OCI-LY7 (cell line): ENCODE results near the gene RGS17. TPM values are rescaled to one million over a fixed set of nuclear protein-coding genes. Genes with fewer than 3 reads are reported as not detected.
"Not testable (repeated sequence)": the region's sequence is repeated elsewhere in the genome, so short reads cannot be mapped to it uniquely, and the experiment has no call there.

Source experiments
- BruUV-seq: library from RNA; stranded (reverse); fragments of 400-500 nt; replicated peaks from 2 replicates; lab custom pipeline; 2021; lab: Mats Ljungman, UMichigan
- CTCF ChIA-PET: fragments of 300-600 bp; sonication (Branson Sonifier 250); formaldehyde crosslinking; loops from one replicate; lab custom pipeline; 2022; ENCODE audit warnings: antibody characterized with exemption; ENCODE audit not compliant: unreplicated experiment; lab: Charles Lee
- POLR2A ChIA-PET: fragments of 300-600 bp; sonication (Branson Sonifier 250); formaldehyde crosslinking; loops from one replicate; lab custom pipeline; 2022; ENCODE audit warnings: antibody characterized with exemption; lab: Charles Lee
- DNase-seq: peaks from one replicate; pipeline ENCODE4 v3.0.0-alpha.2; 2015; ENCODE audit warnings: low spot score
- H2AFZ ChIP-seq: fragments of 200-600 bp; sonication (generic), shearing (Covaris generic); 2 replicates; pipeline ENCODE4 v1.6.1; 2014; ENCODE audit warnings: mild to moderate bottlenecking, antibody characterized with exemption, low read length, moderate library complexity
- H3K27ac ChIP-seq: fragments of 200-600 bp; sonication (generic); 2 replicates; pipeline ENCODE4 v1.5.1; 2014; ENCODE audit warnings: mixed run types, low read depth, mild to moderate bottlenecking, moderate library complexity, low read length, inconsistent platforms; ENCODE audit not compliant: poor library complexity, severe bottlenecking
- H3K36me3 ChIP-seq: fragments of 200-600 bp; sonication (generic); 2 replicates; pipeline ENCODE4 v1.6.1; 2014; ENCODE audit warnings: mild to moderate bottlenecking, antibody characterized with exemption, low read length, moderate library complexity, mixed read lengths; ENCODE audit not compliant: insufficient read depth
- H3K4me1 ChIP-seq: fragments of 200-600 bp; sonication (generic); 2 replicates; pipeline ENCODE4 v1.5.1; 2014; ENCODE audit warnings: mild to moderate bottlenecking, low read length; ENCODE audit not compliant: insufficient read depth, poor library complexity, severe bottlenecking
- H3K4me2 ChIP-seq: fragments of 200-600 bp; sonication (generic); 2 replicates; pipeline ENCODE4 v1.6.1; 2014; ENCODE audit warnings: mild to moderate bottlenecking, low read length
- H3K4me3 ChIP-seq: fragments of 200-600 bp; sonication (generic); 2 replicates; pipeline ENCODE4 v1.5.1; 2014; ENCODE audit warnings: mild to moderate bottlenecking, low read depth, low read length; ENCODE audit not compliant: poor library complexity, severe bottlenecking
- H3K79me2 ChIP-seq: fragments of 200-600 bp; sonication (generic); 2 replicates; pipeline ENCODE4 v1.6.1; 2016; ENCODE audit warnings: low read depth, mild to moderate bottlenecking, low read length, moderate library complexity, mixed read lengths; ENCODE audit not compliant: insufficient read depth
- H3K9me2 ChIP-seq: fragments of 200-600 bp; sonication (generic); 2 replicates; pipeline ENCODE4 v1.6.1; 2016; ENCODE audit warnings: mild to moderate bottlenecking, low read length, mixed read lengths; ENCODE audit not compliant: insufficient read depth
- H3K9me3 ChIP-seq: fragments of 200-600 bp; sonication (generic); 2 replicates; pipeline ENCODE4 v1.6.1; 2014; ENCODE audit warnings: mild to moderate bottlenecking, mixed run types, low read length, mixed read lengths
- H4K20me1 ChIP-seq: fragments of 200-600 bp; sonication (generic); 2 replicates; pipeline ENCODE4 v1.6.1; 2014; ENCODE audit warnings: mild to moderate bottlenecking, antibody characterized with exemption, low read length, moderate library complexity, mixed read lengths; ENCODE audit not compliant: insufficient read depth
- EZH2phosphoT487 ChIP-seq: fragments of 200-600 bp; sonication (generic); IDR thresholded peaks from 2 replicates; pipeline ENCODE4 v1.6.1; 2018; ENCODE audit warnings: low read depth, borderline replicate concordance, mild to moderate bottlenecking, mixed run types, antibody characterized with exemption, low read length, moderate library complexity, mixed read lengths
- intact Hi-C: fragments of 100-400 bp; cut with micrococcal nuclease; formaldehyde crosslinking; loops from one replicate; pipeline ENCODE4 v1.10.0; 2022; ENCODE audit not compliant: unreplicated experiment
- total RNA-seq, 2 experiments: library from RNA; depleted of rRNA in 1 of 2; stranded (reverse); fragments of >200 nt in 1 of 2; shearing (Covaris generic) in 1 of 2; gene quantifications; 2 replicates each; pipeline ENCODE4 v1.2.3, GENCODE V29; 2014 to 2022
- TF ChIP-seq, protein P1 (sequence below): fragments of 200-600 bp; sonication (generic); conservative IDR thresholded peaks from 2 replicates; pipeline ENCODE4 v1.5.1; 2014; ENCODE audit warnings: mild to moderate bottlenecking, antibody characterized with exemption, low read length, moderate library complexity, mixed read lengths

RGS17 gene
- total RNA-seq, 2 experiments from 2014 or later: not detected

GRCh38 chr6:152969688-152970418 lies 161.2 kb downstream of the RGS17 start:
- intact Hi-C loops: no loop called here
- POLR2A ChIA-PET: interaction anchor here (0.6 to 1.9 kb wide), 3 partner anchors 8 to 33 kb away, joined by 4 to 5 read pairs (median 4); no protein-coding TSS in a partner anchor
- peaks cover 58% of the 10 kb centered on the region for H3K36me3 ChIP-seq

DNA sequence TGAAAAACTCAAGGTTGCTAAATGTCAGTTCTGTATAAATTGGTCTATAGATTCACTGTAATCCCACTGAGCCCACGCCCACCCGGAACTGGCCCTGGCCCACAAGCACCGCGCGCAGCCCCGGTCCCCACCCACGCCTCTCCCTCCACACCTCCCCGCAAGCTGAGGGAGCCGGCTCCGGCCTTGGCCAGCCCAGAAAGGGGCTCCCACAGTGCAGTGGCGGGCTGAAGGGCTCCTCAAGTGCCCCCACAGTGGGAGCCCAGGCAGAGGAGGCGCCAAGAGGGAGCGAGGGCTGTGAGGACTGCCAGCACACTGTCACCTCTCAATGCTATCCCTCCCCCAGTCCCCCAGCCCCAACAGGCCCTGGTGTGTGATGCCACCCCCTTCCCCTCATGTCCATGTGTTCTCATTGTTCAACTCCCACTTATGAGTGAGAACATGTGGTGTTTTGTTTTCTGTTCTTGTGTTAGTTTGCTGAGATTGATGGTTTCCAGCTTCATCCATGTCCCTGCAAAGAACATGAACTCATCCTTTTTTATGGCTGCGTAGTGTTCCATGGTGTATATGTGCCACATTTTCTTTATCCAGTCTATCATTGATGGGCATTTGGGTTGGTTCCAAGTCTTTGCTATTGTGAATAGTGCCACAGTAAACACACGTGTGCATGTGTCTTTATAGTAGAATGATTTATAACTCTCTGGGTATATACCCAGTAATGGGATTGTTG lies 164.8 kb downstream of the RGS17 start:
- peaks cover 12% of the 10 kb centered on the region; the same call in 1 of the 2 replicates for H3K79me2 ChIP-seq
- H3K4me1 ChIP-seq, H3K9me2 ChIP-seq, H3K4me3 ChIP-seq, BruUV-seq, H3K9me3 ChIP-seq, H3K4me2 ChIP-seq, H4K20me1 ChIP-seq, H2AFZ ChIP-seq, H3K27ac ChIP-seq, CTCF ChIA-PET, intact Hi-C loops, DNase-seq: not testable (repeated sequence)
- peaks cover 23% of the 10 kb centered on the region for H3K36me3 ChIP-seq
- POLR2A ChIA-PET: interaction anchor here (0.8 kb wide), 1 partner anchor 12 kb away, joined by 3 read pairs; no protein-coding TSS in a partner anchor

More at GRCh38 chr6:152969688-152970418, 161.2 kb downstream of the RGS17 start:
- H3K79me2 ChIP-seq: peaks cover 47% of the 10 kb centered on the region
- H4K20me1 ChIP-seq: peaks cover 25% of the 10 kb centered on the region
- H3K9me3 ChIP-seq: no peaks in the 10 kb centered on the region
- peaks cover 18% of the 10 kb centered on the region for H3K4me1 ChIP-seq
- no peak for DNase-seq
- no TSS peak for BruUV-seq
- H3K4me2 ChIP-seq: no peak overlapping the region
- no peak overlapping the region for H3K27ac ChIP-seq
- no peaks in the 10 kb centered on the region for H3K9me2 ChIP-seq
- H2AFZ ChIP-seq: no peak overlapping the region
- CTCF ChIA-PET: interaction anchor here (1.0 kb wide), 1 partner anchor 15 kb away, joined by 3 read pairs; no protein-coding TSS in a partner anchor
- TF ChIP-seq, protein P1, sequence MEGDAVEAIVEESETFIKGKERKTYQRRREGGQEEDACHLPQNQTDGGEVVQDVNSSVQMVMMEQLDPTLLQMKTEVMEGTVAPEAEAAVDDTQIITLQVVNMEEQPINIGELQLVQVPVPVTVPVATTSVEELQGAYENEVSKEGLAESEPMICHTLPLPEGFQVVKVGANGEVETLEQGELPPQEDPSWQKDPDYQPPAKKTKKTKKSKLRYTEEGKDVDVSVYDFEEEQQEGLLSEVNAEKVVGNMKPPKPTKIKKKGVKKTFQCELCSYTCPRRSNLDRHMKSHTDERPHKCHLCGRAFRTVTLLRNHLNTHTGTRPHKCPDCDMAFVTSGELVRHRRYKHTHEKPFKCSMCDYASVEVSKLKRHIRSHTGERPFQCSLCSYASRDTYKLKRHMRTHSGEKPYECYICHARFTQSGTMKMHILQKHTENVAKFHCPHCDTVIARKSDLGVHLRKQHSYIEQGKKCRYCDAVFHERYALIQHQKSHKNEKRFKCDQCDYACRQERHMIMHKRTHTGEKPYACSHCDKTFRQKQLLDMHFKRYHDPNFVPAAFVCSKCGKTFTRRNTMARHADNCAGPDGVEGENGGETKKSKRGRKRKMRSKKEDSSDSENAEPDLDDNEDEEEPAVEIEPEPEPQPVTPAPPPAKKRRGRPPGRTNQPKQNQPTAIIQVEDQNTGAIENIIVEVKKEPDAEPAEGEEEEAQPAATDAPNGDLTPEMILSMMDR: no peak
- no peak for TF ChIP-seq EZH2phosphoT487
- H3K4me3 ChIP-seq: no peak overlapping the region

- H3K4me2 ChIP-seq: no peak overlapping the region
- DNase-seq: no peak
- intact Hi-C loops: no loop called here
- H3K4me3 ChIP-seq: no peak overlapping the region
- no peaks in the 10 kb centered on the region for H3K9me3 ChIP-seq
- ChIA-PET POLR2A (interaction anchor here (0.9 kb wide), 1 partner anchor 9 kb away, joined by 3 read pairs; no protein-coding TSS in a partner anchor), CTCF (no interaction called here)
- no TSS peak for BruUV-seq
- no peaks in the 10 kb centered on the region for H3K4me1 ChIP-seq
- no peaks in the 10 kb centered on the region for H3K9me2 ChIP-seq
- no peak overlapping the region for H3K27ac ChIP-seq
- H3K36me3 ChIP-seq: no peaks in the 10 kb centered on the region
- TF ChIP-seq, protein P1: no peak
- no peak for TF ChIP-seq EZH2phosphoT487
- H4K20me1 ChIP-seq: no peaks in the 10 kb centered on the region
- H2AFZ ChIP-seq: no peak overlapping the region
- H3K79me2 ChIP-seq: no peaks in the 10 kb centered on the region
These were observed 171.7 kb downstream of the RGS17 start for GRCh38 chr6:152959333-152959732.
